ENCODE results near the gene TCF4.

TCF4 gene

GRCh38 chr18:55400590-55401541, 187.1 kb downstream of the TCF4 start:
- TF ChIP-seq INSM2 (tag by site-specific recombination; IDR thresholded peaks at IDR 0.05) (no peak), ZNF292 (tag by site-specific recombination; IDR thresholded peaks at IDR 0.05; ENCODE audit: borderline replicate concordance, low read depth) (no peak), ZNF473 (tag by site-specific recombination; IDR thresholded peaks at IDR 0.05) (no peak), ZNF843 (tag by site-specific recombination; IDR thresholded peaks at IDR 0.05) (no peak), SCRT2 (tag by site-specific recombination; IDR thresholded peaks at IDR 0.05) (peak; percentile 77), ZBTB17 (tag by site-specific recombination; IDR thresholded peaks at IDR 0.05) (peak; percentile 84), SCRT1 (tag by site-specific recombination; IDR thresholded peaks at IDR 0.05; ENCODE audit: borderline replicate concordance) (peak; percentile 62; the same call in 1 of the 2 replicates), ZBTB7A (tag by site-specific recombination; IDR thresholded peaks at IDR 0.05; ENCODE audit: low read depth) (no peak), ZNF621 (tag by site-specific recombination; IDR thresholded peaks at IDR 0.05) (no peak), ZNF561 (tag by site-specific recombination; IDR thresholded peaks at IDR 0.05; ENCODE audit: borderline replicate concordance) (no peak), ZNF121 (tag by site-specific recombination; IDR thresholded peaks at IDR 0.05) (no peak), ZNF398 (tag by site-specific recombination; IDR thresholded peaks at IDR 0.05) (no peak), HOXD13 (CRISPR knock-in tag; IDR thresholded peaks at IDR 0.05; ENCODE audit: borderline replicate concordance) (no peak), REST (tag by site-specific recombination; IDR thresholded peaks at IDR 0.05) (no peak), ZNF549 (tag by site-specific recombination; IDR thresholded peaks at IDR 0.05) (no peak)
- Histone ChIP-seq H3K9me3 (ENCODE audit: control insufficient read depth, insufficient read depth, low read depth, low read length) (no peaks in the 10 kb centered on the region), H3K4me1 (ENCODE audit: control insufficient read depth, insufficient read depth, low read length) (peaks cover 33% of the 10 kb centered on the region), H3K4me3 (ENCODE audit: low read depth, low read length) (no peak overlapping the region), H3K27ac (ENCODE audit: extremely low read depth, low read depth, low read length) (no peak overlapping the region), H3K36me3 (ENCODE audit: control insufficient read depth in 2 of 2, insufficient read depth in 1 of 2, low read length in 2 of 2) (no peaks in the 10 kb centered on the region)
- ChIA-PET POLR2A (no interaction called here), CTCF (no interaction called here)

- Histone ChIP-seq H3K9me3 (ENCODE audit: control insufficient read depth, insufficient read depth, low read depth, low read length) (no peaks in the 10 kb centered on the region), H3K4me3 (ENCODE audit: low read depth, low read length) (no peak overlapping the region), H3K27ac (ENCODE audit: extremely low read depth, low read depth, low read length) (no peak overlapping the region), H3K4me1 (ENCODE audit: control insufficient read depth, insufficient read depth, low read length) (peaks cover 27% of the 10 kb centered on the region), H3K36me3 (ENCODE audit: control insufficient read depth in 2 of 2, insufficient read depth in 1 of 2, low read length in 2 of 2) (no peaks in the 10 kb centered on the region)
- POLR2A ChIA-PET: no interaction called here
- CTCF ChIA-PET: no interaction called here
- TF ChIP-seq ZNF677 (tag by site-specific recombination; IDR thresholded peaks at IDR 0.05): no peak
- no peak for TF ChIP-seq ZNF521 (tag by site-specific recombination; IDR thresholded peaks at IDR 0.05)
- TF ChIP-seq GFI1B (tag by site-specific recombination; IDR thresholded peaks at IDR 0.05): no peak
- no peak for TF ChIP-seq ZNF37A (tag by site-specific recombination; IDR thresholded peaks at IDR 0.05)
- TF ChIP-seq ZNF184 (tag by site-specific recombination; IDR thresholded peaks at IDR 0.05): no peak
- TF ChIP-seq PRDM1 (tag by site-specific recombination; IDR thresholded peaks at IDR 0.05): no peak
- TF ChIP-seq ZNF596 (tag by site-specific recombination; IDR thresholded peaks at IDR 0.05): no peak
- TF ChIP-seq SCRT1 (tag by site-specific recombination; IDR thresholded peaks at IDR 0.05; ENCODE audit: borderline replicate concordance): no peak
- no peak for TF ChIP-seq ZNF768 (tag by site-specific recombination; IDR thresholded peaks at IDR 0.05)
- TF ChIP-seq ZNF624 (tag by site-specific recombination; IDR thresholded peaks at IDR 0.05): no peak
- no peak for TF ChIP-seq ZNF19 (tag by site-specific recombination; IDR thresholded peaks at IDR 0.05; ENCODE audit: low read depth)
- TF ChIP-seq GLI4 (tag by site-specific recombination; IDR thresholded peaks at IDR 0.05): no peak
Measured at GRCh38 chr18:55400081-55400480, 187.9 kb downstream of the TCF4 start.
